Right hindlimb (tissue), 1 donor: ENCODE results near the gene NGF.
A peak's percentile ranks its signal among the peaks of the same experiment; 100 is the strongest.

ENCODE experiments used
- DNase-seq: peaks from one replicate; pipeline ENCODE4 v3.0.0-alpha.2; 2018

Gene NGF

GRCh38 chr1:115277276-115277675, 60.8 kb downstream of the NGF start:
- DNase-seq, result no peak

- no peak for DNase-seq
Measured at GRCh38 chr1:115275216-115275615, 62.8 kb downstream of the NGF start.

GRCh38 chr1:115274467-115274866, 63.6 kb downstream of the NGF start:
- no peak for DNase-seq

GRCh38 chr1:115266729-115267421, 71.2 kb downstream of the NGF start:
- DNase-seq, result peak; percentile 47

- no peak for DNase-seq
Measured at GRCh38 chr1:115265099-115265498, 73.0 kb downstream of the NGF start.

GRCh38 chr1:115262886-115263285, 75.2 kb downstream of the NGF start:
- DNase-seq, result no peak

- no peak for DNase-seq
Measured at GRCh38 chr1:115261496-115261895, 76.6 kb downstream of the NGF start.

- DNase-seq, result no peak
Measured at GRCh38 chr1:115258302-115258866, 79.7 kb downstream of the NGF start.

- no peak for DNase-seq
Measured at GRCh38 chr1:115257591-115257990, 80.5 kb downstream of the NGF start.

- no peak for DNase-seq
Measured at GRCh38 chr1:115255154-115255553, 82.9 kb downstream of the NGF start.

GRCh38 chr1:115252585-115252984, 85.5 kb downstream of the NGF start:
- DNase-seq, result no peak

GRCh38 chr1:115251856-115252255, 86.2 kb downstream of the NGF start:
- DNase-seq, result peak; percentile 37

- no peak for DNase-seq
Measured at GRCh38 chr1:115251340-115251748, 86.7 kb downstream of the NGF start.

GRCh38 chr1:115246526-115246925, 91.5 kb downstream of the NGF start:
- no peak for DNase-seq

- no peak for DNase-seq
Measured at GRCh38 chr1:115245227-115245626, 92.8 kb downstream of the NGF start.

- no peak for DNase-seq
Measured at GRCh38 chr1:115242543-115242942, 95.5 kb downstream of the NGF start.

GRCh38 chr1:115241309-115241708, 96.7 kb downstream of the NGF start:
- DNase-seq, result no peak

GRCh38 chr1:115240297-115240696, 97.8 kb downstream of the NGF start:
- DNase-seq, result no peak

GRCh38 chr1:115239426-115239825, 98.6 kb downstream of the NGF start:
- no peak for DNase-seq

- DNase-seq, result no peak
Measured at GRCh38 chr1:115239148-115239422, 99.0 kb downstream of the NGF start.

GRCh38 chr1:115238336-115239147, 99.5 kb downstream of the NGF start:
- DNase-seq, result no peak

GRCh38 chr1:115237507-115237906, 100.5 kb downstream of the NGF start:
- no peak for DNase-seq

- DNase-seq, result no peak
Measured at GRCh38 chr1:115237023-115237422, 101.0 kb downstream of the NGF start.
